Vagina (tissue), 2 donors: ENCODE data around the gene PNMA8A. TPM values are rescaled to one million over a fixed set of nuclear protein-coding genes. Genes with fewer than 3 reads are reported as not detected.

Experiments
- DNase-seq, 2 donors: peaks; one replicate each; pipeline ENCODE4 v3.0.0-alpha.2; 2017; ENCODE audit errors: extremely low spot score in 2 of 2
- H3K27ac ChIP-seq: fragments of 200-600 bp; sonication (generic); one replicate; pipeline ENCODE4 v1.5.1; 2019
- H3K27me3 ChIP-seq: fragments of 200-600 bp; sonication (generic); one replicate; pipeline ENCODE4 v1.5.1; 2019
- H3K36me3 ChIP-seq, 2 donors: fragments of 200-600 bp; sonication (generic); one replicate each; pipeline ENCODE4 v1.5.1; 2017 to 2019
- H3K4me1 ChIP-seq: fragments of 200-600 bp; sonication (generic); one replicate; pipeline ENCODE4 v1.5.1; 2019
- H3K4me3 ChIP-seq, 2 donors: fragments of 200-600 bp; sonication (generic); 1 replicate in 1 of 2; 2 replicates in 1 of 2; pipeline ENCODE4 v1.5.1; 2016 to 2019
- H3K9me3 ChIP-seq: fragments of 200-600 bp; sonication (generic); one replicate; pipeline ENCODE4 v1.5.1; 2019
- CTCF ChIP-seq, 3 experiments: fragments of 450-650 bp in 2 of 3; fragments of 200-600 bp in 1 of 3; sonication (generic) in 1 of 3; IDR thresholded peaks; one replicate each; pipeline ENCODE4 v1.5.1; 2017 to 2019; ENCODE audit warnings: antibody characterized with exemption in 3 of 3, mild to moderate bottlenecking in 2 of 3, moderate library complexity in 2 of 3
- POLR2A ChIP-seq, 2 donors: fragments of 450-650 bp; IDR thresholded peaks; one replicate each; pipeline ENCODE4 v1.6.1; 2017; ENCODE audit warnings: antibody characterized with exemption in 2 of 2, mild to moderate bottlenecking in 2 of 2, moderate library complexity in 2 of 2
- POLR2AphosphoS5 ChIP-seq, 2 donors: sonication (generic); formaldehyde crosslinking; IDR thresholded peaks; one replicate each; pipeline ENCODE4 v1.9.0; 2017; ENCODE audit warnings: antibody characterized with exemption in 2 of 2, mild to moderate bottlenecking in 2 of 2, low read depth in 1 of 2; ENCODE audit not compliant: insufficient read depth in 1 of 2
- intact Hi-C: fragments of 100-400 bp; cut with DNase I; formaldehyde crosslinking; loops from one replicate; pipeline ENCODE4 v1.15.1; 2023
- total RNA-seq: library from RNA; depleted of rRNA; stranded (reverse); fragments of >200 nt; gene quantifications from one replicate; pipeline ENCODE4 v1.2.3, GENCODE V29; 2016

Gene PNMA8A
- total RNA-seq, 1 donor from 2014 or later, result 1.5 TPM

GRCh38 chr19:46478356-46478986, 7.1 kb upstream of the PNMA8A start:
- peaks cover 5% of the 10 kb centered on the region for H3K4me1 ChIP-seq
- intact Hi-C loops, result no loop called here
- no peak overlapping the region for H3K27ac ChIP-seq
- H3K4me3 ChIP-seq, result no peak overlapping the region
- no peaks in the 10 kb centered on the region for H3K36me3 ChIP-seq
- TF ChIP-seq CTCF (IDR thresholded peaks at IDR 0.05) (no peak), POLR2AphosphoS5 (IDR thresholded peaks at IDR 0.05; ENCODE audit: insufficient read depth in 1 of 2, low read depth in 1 of 2) (no peak), POLR2A (IDR thresholded peaks at IDR 0.05) (no peak)
- no peaks in the 10 kb centered on the region for H3K27me3 ChIP-seq
- no peak for DNase-seq
- H3K9me3 ChIP-seq, result no peaks in the 10 kb centered on the region

GRCh38 chr19:46475986-46476385, 4.6 kb upstream of the PNMA8A start:
- intact Hi-C loops, result no loop called here
- no peaks in the 10 kb centered on the region for H3K27me3 ChIP-seq

GRCh38 chr19:46474211-46474610, 2.8 kb upstream of the PNMA8A start:
- peak in 1 of 2 donors; percentile 47 for DNase-seq
- Histone ChIP-seq H3K27me3 (no peaks in the 10 kb centered on the region), H3K36me3 (no peaks in the 10 kb centered on the region), H3K4me3 (no peak overlapping the region), H3K9me3 (no peaks in the 10 kb centered on the region), H3K27ac (no peak overlapping the region), H3K4me1 (peaks cover 16% of the 10 kb centered on the region)
- intact Hi-C loops, result no loop called here
- TF ChIP-seq POLR2AphosphoS5 (IDR thresholded peaks at IDR 0.05; ENCODE audit: insufficient read depth in 1 of 2, low read depth in 1 of 2) (no peak), CTCF (IDR thresholded peaks at IDR 0.05) (no peak), POLR2A (IDR thresholded peaks at IDR 0.05) (no peak)

More at GRCh38 chr19:46475986-46476385, 4.6 kb upstream of the PNMA8A start:
- DNase-seq, result no peak
- Histone ChIP-seq H3K4me3 (no peak overlapping the region), H3K9me3 (no peaks in the 10 kb centered on the region), H3K27ac (no peak overlapping the region), H3K36me3 (no peaks in the 10 kb centered on the region), H3K4me1 (peaks cover 16% of the 10 kb centered on the region)
- TF ChIP-seq POLR2A (IDR thresholded peaks at IDR 0.05) (no peak), POLR2AphosphoS5 (IDR thresholded peaks at IDR 0.05; ENCODE audit: insufficient read depth in 1 of 2, low read depth in 1 of 2) (no peak), CTCF (IDR thresholded peaks at IDR 0.05) (no peak)

GRCh38 chr19:46472592-46472991, 1.2 kb upstream of the PNMA8A start:
- Histone ChIP-seq H3K9me3 (no peaks in the 10 kb centered on the region), H3K27me3 (no peaks in the 10 kb centered on the region), H3K36me3 (no peaks in the 10 kb centered on the region), H3K4me1 (peaks cover 16% of the 10 kb centered on the region), H3K4me3 (no peak overlapping the region), H3K27ac (no peak overlapping the region)
- no peak for DNase-seq
- intact Hi-C loops, result no loop called here
- no peak for TF ChIP-seq POLR2AphosphoS5 (IDR thresholded peaks at IDR 0.05; ENCODE audit: insufficient read depth in 1 of 2, low read depth in 1 of 2)
- TF ChIP-seq CTCF (IDR thresholded peaks at IDR 0.05), result no peak
- no peak for TF ChIP-seq POLR2A (IDR thresholded peaks at IDR 0.05)

- Histone ChIP-seq H3K36me3 (no peaks in the 10 kb centered on the region), H3K4me3 (peak overlapping the region; percentile 38 to 44), H3K4me1 (peaks cover 16% of the 10 kb centered on the region), H3K27me3 (no peaks in the 10 kb centered on the region), H3K27ac (peak overlapping the region; percentile 76), H3K9me3 (no peaks in the 10 kb centered on the region)
- DNase-seq, result peak in 1 of 2 donors; percentile 54
- TF ChIP-seq POLR2AphosphoS5 (IDR thresholded peaks at IDR 0.05; ENCODE audit: insufficient read depth in 1 of 2, low read depth in 1 of 2) (no peak), CTCF (IDR thresholded peaks at IDR 0.05) (no peak), POLR2A (IDR thresholded peaks at IDR 0.05) (no peak)
- intact Hi-C loops, result no loop called here
Observed at GRCh38 chr19:46471811-46472543, 614 bp upstream of the PNMA8A start.
